A673 (cell line): ENCODE results near the gene SEMA6A. TPM values are rescaled to one million over a fixed set of nuclear protein-coding genes. Genes with fewer than 3 reads are reported as not detected.

ENCODE experiments used
- BruUV-seq: library from RNA; stranded (reverse); fragments of 400-500 nt; replicated peaks from 2 replicates; lab custom pipeline; 2021; lab: Mats Ljungman, UMichigan
- CTCF ChIA-PET: fragments of 300-600 bp; sonication (Branson Sonifier 250); formaldehyde crosslinking; loops from one replicate; lab custom pipeline; 2022; ENCODE audit warnings: antibody characterized with exemption; lab: Charles Lee
- POLR2A ChIA-PET: fragments of 300-600 bp; sonication (Branson Sonifier 250); formaldehyde crosslinking; loops from one replicate; lab custom pipeline; 2022; ENCODE audit warnings: antibody characterized with exemption; ENCODE audit not compliant: low non-redundant PET; lab: Charles Lee
- DNase-seq: peaks from one replicate; pipeline ENCODE4 v3.0.0-alpha.2; 2015; ENCODE audit warnings: low spot score
- H3K27ac ChIP-seq: fragments of 200-600 bp; sonication (generic); 2 replicates; pipeline ENCODE4 v1.5.1; 2016; ENCODE audit warnings: mixed run types, low read depth, mild to moderate bottlenecking, mixed read lengths, antibody characterized with exemption, low read length; ENCODE audit not compliant: poor library complexity, severe bottlenecking
- H3K27me3 ChIP-seq: fragments of 200-600 bp; sonication (generic); replicated peaks from 2 replicates; pipeline ENCODE4 v1.6.1; 2017; ENCODE audit warnings: mixed run types, low read depth, mild to moderate bottlenecking, mixed read lengths, antibody characterized with exemption, low read length; ENCODE audit not compliant: insufficient read depth, poor library complexity
- H3K36me3 ChIP-seq: fragments of 200-600 bp; sonication (generic); 2 replicates; pipeline ENCODE4 v1.6.1; 2016; ENCODE audit warnings: mixed run types, mild to moderate bottlenecking, mixed read lengths, antibody characterized with exemption, low read length; ENCODE audit not compliant: insufficient read depth, poor library complexity, severe bottlenecking
- H3K4me1 ChIP-seq: fragments of 200-600 bp; sonication (generic); 2 replicates; pipeline ENCODE4 v1.6.1; 2017; ENCODE audit warnings: mixed run types, mild to moderate bottlenecking, mixed read lengths, antibody characterized with exemption, low read length; ENCODE audit not compliant: insufficient read depth, poor library complexity, severe bottlenecking
- H3K4me3 ChIP-seq: fragments of 200-600 bp; sonication (generic); 2 replicates; pipeline ENCODE4 v1.5.1; 2016; ENCODE audit warnings: low read depth, mixed run types, mild to moderate bottlenecking, mixed read lengths, low read length; ENCODE audit not compliant: poor library complexity, severe bottlenecking
- H3K9me3 ChIP-seq: fragments of 200-600 bp; sonication (generic); 2 replicates; pipeline ENCODE4 v1.6.1; 2016; ENCODE audit warnings: mixed run types, low read depth, mild to moderate bottlenecking, mixed read lengths, antibody characterized with exemption, low read length; ENCODE audit not compliant: poor library complexity, severe bottlenecking
- EZH2 ChIP-seq: fragments of 200-600 bp; sonication (generic); IDR thresholded peaks from 2 replicates; pipeline ENCODE4 v1.6.1; 2017; ENCODE audit warnings: borderline replicate concordance, low read depth, mild to moderate bottlenecking, mixed read lengths, antibody characterized with exemption, low read length; ENCODE audit not compliant: poor library complexity, severe bottlenecking
- intact Hi-C: fragments of 100-400 bp; cut with micrococcal nuclease; formaldehyde crosslinking; loops from one replicate; pipeline ENCODE4 v1.10.0; 2022; ENCODE audit not compliant: unreplicated experiment
- total RNA-seq: library from RNA; stranded (reverse); gene quantifications from 2 replicates; pipeline ENCODE4 v1.2.3, GENCODE V29; 2021
- TF ChIP-seq, protein P1 (sequence below): fragments of 300-800, 200-600 bp; sonication (generic); conservative IDR thresholded peaks from 2 replicates; pipeline ENCODE4 v1.5.1; 2017; ENCODE audit warnings: low read depth, mild to moderate bottlenecking, antibody characterized with exemption, low read length, moderate library complexity, mixed read lengths

The SEMA6A gene
- total RNA-seq, 1 experiment from 2014 or later, result 10.6 TPM

DNA sequence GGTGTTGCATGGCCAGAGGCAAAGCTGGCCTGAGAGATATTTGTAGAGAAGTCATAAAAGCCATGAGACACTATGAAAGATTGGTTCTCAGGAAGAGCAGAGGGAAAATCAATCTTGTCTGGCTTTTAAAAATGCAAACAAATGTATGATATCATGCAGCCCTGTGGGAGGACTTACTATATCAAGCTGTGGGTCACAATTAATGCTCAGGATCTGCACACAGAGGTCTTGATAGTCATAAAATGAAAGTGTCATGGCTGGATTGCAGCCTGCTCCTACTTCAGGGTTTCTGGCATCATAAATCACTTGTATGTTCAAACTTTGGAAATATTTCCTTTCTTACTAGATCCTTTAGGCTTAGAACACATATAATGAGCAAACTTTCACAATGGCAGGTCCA lies 151.5 kb downstream of the SEMA6A start:
- no TSS peak for BruUV-seq
- Histone ChIP-seq H3K27me3 (no peaks in the 10 kb centered on the region), H3K4me1 (no peaks in the 10 kb centered on the region), H3K36me3 (no peaks in the 10 kb centered on the region), H3K4me3 (no peak overlapping the region), H3K27ac (no peak overlapping the region), H3K9me3 (no peaks in the 10 kb centered on the region)
- no peak for DNase-seq
- CTCF ChIA-PET, result no interaction called here
- TF ChIP-seq, protein P1, sequence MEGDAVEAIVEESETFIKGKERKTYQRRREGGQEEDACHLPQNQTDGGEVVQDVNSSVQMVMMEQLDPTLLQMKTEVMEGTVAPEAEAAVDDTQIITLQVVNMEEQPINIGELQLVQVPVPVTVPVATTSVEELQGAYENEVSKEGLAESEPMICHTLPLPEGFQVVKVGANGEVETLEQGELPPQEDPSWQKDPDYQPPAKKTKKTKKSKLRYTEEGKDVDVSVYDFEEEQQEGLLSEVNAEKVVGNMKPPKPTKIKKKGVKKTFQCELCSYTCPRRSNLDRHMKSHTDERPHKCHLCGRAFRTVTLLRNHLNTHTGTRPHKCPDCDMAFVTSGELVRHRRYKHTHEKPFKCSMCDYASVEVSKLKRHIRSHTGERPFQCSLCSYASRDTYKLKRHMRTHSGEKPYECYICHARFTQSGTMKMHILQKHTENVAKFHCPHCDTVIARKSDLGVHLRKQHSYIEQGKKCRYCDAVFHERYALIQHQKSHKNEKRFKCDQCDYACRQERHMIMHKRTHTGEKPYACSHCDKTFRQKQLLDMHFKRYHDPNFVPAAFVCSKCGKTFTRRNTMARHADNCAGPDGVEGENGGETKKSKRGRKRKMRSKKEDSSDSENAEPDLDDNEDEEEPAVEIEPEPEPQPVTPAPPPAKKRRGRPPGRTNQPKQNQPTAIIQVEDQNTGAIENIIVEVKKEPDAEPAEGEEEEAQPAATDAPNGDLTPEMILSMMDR, result no peak
- TF ChIP-seq EZH2, result no peak
- POLR2A ChIA-PET, result no interaction called here
- intact Hi-C loops, result no loop called here

DNA sequence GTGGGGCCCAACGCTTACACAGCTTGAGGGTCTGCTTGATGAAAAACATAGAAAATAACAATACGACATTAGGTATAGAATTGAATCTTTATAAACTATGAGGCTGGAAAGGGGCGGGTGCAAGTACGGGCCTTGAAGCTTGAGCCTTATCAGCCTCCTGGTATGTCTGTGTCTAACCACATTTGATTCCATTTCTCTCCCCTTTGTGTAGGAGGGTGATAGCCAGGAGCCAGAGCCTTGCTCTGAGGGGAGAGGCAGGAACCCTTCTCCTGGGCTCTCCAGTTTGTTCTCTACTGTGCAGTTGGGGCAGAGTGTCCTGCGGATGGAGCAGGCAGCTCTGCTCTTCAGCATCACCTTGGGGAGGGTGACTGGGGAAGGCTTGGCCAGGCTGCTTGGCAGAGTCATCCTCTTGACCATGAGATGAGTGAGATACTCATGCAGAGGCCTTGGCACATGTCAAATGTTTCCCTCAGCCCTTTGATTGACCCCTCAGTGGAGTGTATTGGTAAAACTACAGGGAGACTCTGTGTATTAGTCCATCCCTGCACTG lies 153.5 kb downstream of the SEMA6A start:
- CTCF ChIA-PET, result no interaction called here
- Histone ChIP-seq H3K4me1 (no peaks in the 10 kb centered on the region), H3K9me3 (no peaks in the 10 kb centered on the region), H3K27me3 (no peaks in the 10 kb centered on the region), H3K4me3 (no peak overlapping the region), H3K36me3 (no peaks in the 10 kb centered on the region), H3K27ac (no peak overlapping the region)
- no TSS peak for BruUV-seq
- DNase-seq, result no peak
- intact Hi-C loops, result no loop called here
- POLR2A ChIA-PET, result no interaction called here
- TF ChIP-seq, protein P1, result no peak
- no peak for TF ChIP-seq EZH2

DNA sequence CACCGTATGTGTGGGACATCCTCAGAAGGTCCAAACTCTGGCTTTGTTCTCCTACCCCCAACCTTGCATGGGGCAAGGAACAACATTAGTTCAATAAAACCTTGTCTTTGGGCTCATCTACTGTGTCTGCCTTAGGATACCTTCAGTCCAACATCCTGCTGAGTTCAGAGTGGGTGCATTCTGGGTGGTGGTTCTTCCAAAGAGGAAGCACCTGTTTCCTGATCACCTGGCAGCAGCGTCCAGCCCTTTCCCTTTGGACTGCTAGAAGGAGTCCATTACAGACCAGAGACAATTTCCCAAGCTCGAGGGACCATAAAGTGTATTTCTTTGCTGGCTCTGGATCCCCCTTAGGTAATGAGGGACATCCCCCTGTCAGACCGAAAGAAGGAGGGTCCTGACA lies 154.1 kb downstream of the SEMA6A start:
- DNase-seq, result no peak
- H3K27me3 ChIP-seq, result no peaks in the 10 kb centered on the region
- CTCF ChIA-PET, result no interaction called here
- no peaks in the 10 kb centered on the region for H3K36me3 ChIP-seq
- H3K4me1 ChIP-seq, result no peaks in the 10 kb centered on the region
- POLR2A ChIA-PET, result no interaction called here
- TF ChIP-seq, protein P1, result no peak
- no peak for TF ChIP-seq EZH2
- H3K4me3 ChIP-seq, result no peak overlapping the region
- intact Hi-C loops, result no loop called here
- no peak overlapping the region for H3K27ac ChIP-seq
- H3K9me3 ChIP-seq, result no peaks in the 10 kb centered on the region
- no TSS peak for BruUV-seq
